ENCODE results near the gene APEH.

DNA sequence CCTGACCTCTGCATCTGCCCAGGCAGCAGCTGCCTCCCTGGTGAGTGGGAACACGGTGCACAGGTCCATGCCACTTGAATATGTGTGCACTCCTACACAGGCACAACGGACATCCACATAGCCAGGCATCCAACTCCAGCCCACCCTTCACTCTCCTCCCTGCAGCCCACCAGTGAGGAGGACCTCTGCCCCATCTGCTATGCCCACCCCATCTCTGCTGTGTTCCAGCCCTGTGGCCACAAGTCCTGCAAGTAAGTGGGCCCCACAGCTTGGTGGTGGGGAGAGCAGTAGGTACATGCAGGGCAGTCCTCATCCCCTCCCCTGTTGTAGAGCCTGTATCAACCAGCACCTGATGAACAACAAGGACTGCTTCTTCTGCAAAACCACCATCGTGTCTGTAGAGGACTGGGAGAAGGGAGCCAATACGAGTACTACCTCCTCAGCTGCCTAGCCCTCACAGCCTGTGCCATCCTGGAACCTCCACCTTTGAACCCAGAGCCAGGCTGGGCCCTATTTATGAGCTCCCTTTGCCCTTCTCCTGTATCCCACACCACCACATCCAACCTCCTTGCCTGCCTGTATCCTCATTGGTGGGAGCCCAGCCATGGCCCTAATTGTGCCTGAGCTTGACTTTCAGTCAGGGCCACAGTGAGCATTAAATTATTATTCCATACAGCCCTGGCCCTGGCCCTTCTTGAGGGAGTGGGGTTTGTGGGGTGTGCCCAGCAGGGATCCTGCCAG is 46.9 kb downstream of the APEH start:
- TF ChIP-seq, protein P1, sequence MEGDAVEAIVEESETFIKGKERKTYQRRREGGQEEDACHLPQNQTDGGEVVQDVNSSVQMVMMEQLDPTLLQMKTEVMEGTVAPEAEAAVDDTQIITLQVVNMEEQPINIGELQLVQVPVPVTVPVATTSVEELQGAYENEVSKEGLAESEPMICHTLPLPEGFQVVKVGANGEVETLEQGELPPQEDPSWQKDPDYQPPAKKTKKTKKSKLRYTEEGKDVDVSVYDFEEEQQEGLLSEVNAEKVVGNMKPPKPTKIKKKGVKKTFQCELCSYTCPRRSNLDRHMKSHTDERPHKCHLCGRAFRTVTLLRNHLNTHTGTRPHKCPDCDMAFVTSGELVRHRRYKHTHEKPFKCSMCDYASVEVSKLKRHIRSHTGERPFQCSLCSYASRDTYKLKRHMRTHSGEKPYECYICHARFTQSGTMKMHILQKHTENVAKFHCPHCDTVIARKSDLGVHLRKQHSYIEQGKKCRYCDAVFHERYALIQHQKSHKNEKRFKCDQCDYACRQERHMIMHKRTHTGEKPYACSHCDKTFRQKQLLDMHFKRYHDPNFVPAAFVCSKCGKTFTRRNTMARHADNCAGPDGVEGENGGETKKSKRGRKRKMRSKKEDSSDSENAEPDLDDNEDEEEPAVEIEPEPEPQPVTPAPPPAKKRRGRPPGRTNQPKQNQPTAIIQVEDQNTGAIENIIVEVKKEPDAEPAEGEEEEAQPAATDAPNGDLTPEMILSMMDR (conservative IDR thresholded peaks at IDR 0.05; ENCODE audit: low read depth, low read length) = no peak
- TF ChIP-seq POLR2A (IDR thresholded peaks at IDR 0.05; ENCODE audit: low read depth, low read length) (no peak), CHD1 (IDR thresholded peaks at IDR 0.05; ENCODE audit: low read depth, low read length) (no peak), SMC3 (IDR thresholded peaks at IDR 0.05; ENCODE audit: low read depth, low read length) (no peak), RFX5 (IDR thresholded peaks at IDR 0.05; ENCODE audit: low read depth, low read length) (no peak), CEBPB (IDR thresholded peaks at IDR 0.05; ENCODE audit: low read depth, low read length) (no peak), RCOR1 (IDR thresholded peaks at IDR 0.05; ENCODE audit: insufficient replicate concordance, low read length) (no peak), BHLHE40 (IDR thresholded peaks at IDR 0.05; ENCODE audit: low read depth, low read length) (no peak), RAD21 (IDR thresholded peaks at IDR 0.05; ENCODE audit: low read length) (no peak), FOS (IDR thresholded peaks at IDR 0.05; ENCODE audit: low read depth, low read length) (no peak), MXI1 (IDR thresholded peaks at IDR 0.05; ENCODE audit: borderline replicate concordance, low read depth, low read length) (no peak), ELK1 (IDR thresholded peaks at IDR 0.05; ENCODE audit: borderline replicate concordance, low read depth, low read length) (no peak), MAZ (IDR thresholded peaks at IDR 0.05; ENCODE audit: borderline replicate concordance, low read depth, low read length) (no peak), NFE2L2 (IDR thresholded peaks at IDR 0.05; ENCODE audit: low read depth, low read length) (no peak)
